Neural progenitor cell (in vitro differentiated cells): ENCODE results near the gene NBEAL1. TPM values are rescaled to one million over a fixed set of nuclear protein-coding genes. Genes with fewer than 3 reads are reported as not detected.
A peak's percentile ranks its signal among the peaks of the same experiment; 100 is the strongest.
"Not testable (repeated sequence)": the region's sequence is repeated elsewhere in the genome, so short reads cannot be mapped to it uniquely, and the experiment has no call there.

Source experiments
- DNase-seq: peaks from one replicate; pipeline ENCODE4 v3.0.0-alpha.2; 2016; ENCODE audit warnings: low spot score
- H2AFZ ChIP-seq: fragments of 200-600 bp; sonication (generic); replicated peaks from 2 replicates; pipeline ENCODE4 v1.6.1; 2016; ENCODE audit warnings: antibody characterized with exemption
- H3F3A ChIP-seq: fragments of 200-600 bp; sonication (generic); 2 replicates; pipeline ENCODE4 v1.6.1; 2016; ENCODE audit warnings: antibody characterized with exemption, low read depth
- H3K27ac ChIP-seq: fragments of 200-600 bp; sonication (generic); 2 replicates; pipeline ENCODE4 v1.5.1; 2016; ENCODE audit warnings: mild to moderate bottlenecking
- H3K27me3 ChIP-seq: fragments of 200-600 bp; sonication (generic); 2 replicates; pipeline ENCODE4 v1.6.1; 2016; ENCODE audit warnings: mild to moderate bottlenecking, moderate library complexity
- H3K36me3 ChIP-seq: fragments of 200-600 bp; sonication (generic); 2 replicates; pipeline ENCODE4 v1.5.1; 2016
- H3K4me1 ChIP-seq: fragments of 200-600 bp; sonication (generic); 2 replicates; pipeline ENCODE4 v1.6.1; 2016; ENCODE audit warnings: mixed run types
- H3K4me2 ChIP-seq: fragments of 200-600 bp; sonication (generic); 2 replicates; pipeline ENCODE4 v1.6.1; 2016
- H3K4me3 ChIP-seq: fragments of 200-600 bp; sonication (generic); 2 replicates; pipeline ENCODE4 v1.5.1; 2016
- H3K79me2 ChIP-seq: fragments of 200-600 bp; sonication (generic); 2 replicates; pipeline ENCODE4 v1.6.1; 2016; ENCODE audit warnings: low read depth
- H3K9ac ChIP-seq: fragments of 200-600 bp; sonication (generic); 2 replicates; pipeline ENCODE4 v1.6.1; 2016
- H3K9me3 ChIP-seq: fragments of 200-600 bp; sonication (generic); 2 replicates; pipeline ENCODE4 v1.5.1; 2016; ENCODE audit warnings: low read depth
- H4K20me1 ChIP-seq: fragments of 200-600 bp; sonication (generic); 2 replicates; pipeline ENCODE4 v1.6.1; 2016; ENCODE audit warnings: low read depth
- H3K27ac Mint-ChIP-seq: 3 replicates; pipeline ENCODE4 v1.8.0; 2021; ENCODE audit warnings: mixed read lengths
- H3K27me3 Mint-ChIP-seq: 2 replicates; pipeline ENCODE4 v1.8.0; 2022; ENCODE audit warnings: low read depth, mild to moderate bottlenecking, inconsistent platforms, moderate library complexity, mixed read lengths; ENCODE audit not compliant: insufficient read depth
- H3K36me3 Mint-ChIP-seq: 3 replicates; pipeline ENCODE4 v1.8.0; 2021; ENCODE audit warnings: mixed read lengths
- H3K4me1 Mint-ChIP-seq: 3 replicates; pipeline ENCODE4 v1.8.0; 2021; ENCODE audit warnings: mixed read lengths
- H3K4me3 Mint-ChIP-seq: 3 replicates; pipeline ENCODE4 v1.8.0; 2021; ENCODE audit warnings: mild to moderate bottlenecking, moderate library complexity, mixed read lengths
- H3K9me3 Mint-ChIP-seq: 3 replicates; pipeline ENCODE4 v1.8.0; 2020; ENCODE audit warnings: mixed read lengths
- CTCF ChIP-seq: fragments of 200-600 bp; sonication (generic); IDR thresholded peaks from 2 replicates; pipeline ENCODE4 v1.5.1; 2017; ENCODE audit warnings: antibody characterized with exemption, mild to moderate bottlenecking
- EZH2 ChIP-seq: fragments of 200-600 bp; sonication (generic); IDR thresholded peaks from 2 replicates; pipeline ENCODE4 v1.6.1; 2017; ENCODE audit warnings: antibody characterized with exemption, mild to moderate bottlenecking, moderate library complexity
- EZH2phosphoT487 ChIP-seq: fragments of 200-600 bp; sonication (generic); IDR thresholded peaks from 2 replicates; pipeline ENCODE4 v1.6.1; 2017; ENCODE audit warnings: antibody characterized with exemption
- total RNA-seq: library from RNA; depleted of rRNA; stranded (reverse); fragments of >200 nt; gene quantifications from 2 replicates; pipeline ENCODE4 v1.2.3, GENCODE V29; 2015; ENCODE audit warnings: low replicate concordance

NBEAL1 gene
- total RNA-seq, 1 donor from 2014 or later, result 10.3 TPM

- H3K4me3 ChIP-seq, result no peak overlapping the region
- Mint-ChIP-seq H3K4me1 (no peaks in the 10 kb centered on the region), H3K27me3 (peaks cover 3% of the 10 kb centered on the region), H3K4me3 (no peak overlapping the region), H3K27ac (no peak overlapping the region), H3K9me3 (no peaks in the 10 kb centered on the region), H3K36me3 (peaks cover 14% of the 10 kb centered on the region)
- H3K9ac ChIP-seq, result no peak overlapping the region
- H2AFZ ChIP-seq, result no peak overlapping the region
- no peak overlapping the region for H3K4me2 ChIP-seq
- no peaks in the 10 kb centered on the region for H3F3A ChIP-seq
- no peaks in the 10 kb centered on the region for H3K4me1 ChIP-seq
- no peak for DNase-seq
- H3K9me3 ChIP-seq, result no peaks in the 10 kb centered on the region
- H4K20me1 ChIP-seq, result no peaks in the 10 kb centered on the region
- TF ChIP-seq CTCF (peak; percentile 36), EZH2 (no peak)
- no peaks in the 10 kb centered on the region for H3K36me3 ChIP-seq
- H3K27me3 ChIP-seq, result no peaks in the 10 kb centered on the region
- H3K27ac ChIP-seq, result no peak overlapping the region
- no peaks in the 10 kb centered on the region for H3K79me2 ChIP-seq
These were observed 83.1 kb downstream of the NBEAL1 start for GRCh38 chr2:203097735-203098134.

- Mint-ChIP-seq H3K36me3 (peaks cover 28% of the 10 kb centered on the region), H3K9me3 (peaks cover 14% of the 10 kb centered on the region)
- H4K20me1 ChIP-seq, H3K4me2 ChIP-seq, H3K36me3 ChIP-seq, H3K27ac Mint-ChIP-seq, H3K4me1 Mint-ChIP-seq, H3F3A ChIP-seq, H2AFZ ChIP-seq, H3K27me3 ChIP-seq, H3K79me2 ChIP-seq, H3K27ac ChIP-seq, H3K27me3 Mint-ChIP-seq, DNase-seq, H3K9me3 ChIP-seq, H3K4me3 ChIP-seq, H3K4me3 Mint-ChIP-seq, H3K4me1 ChIP-seq, H3K9ac ChIP-seq: not testable (repeated sequence)
These were observed 87.7 kb downstream of the NBEAL1 start for GRCh38 chr2:203102357-203102756.

- Histone ChIP-seq H3K9me3 (no peaks in the 10 kb centered on the region), H2AFZ (no peak overlapping the region), H3K4me3 (no peak overlapping the region), H3K4me2 (no peak overlapping the region), H3K79me2 (no peaks in the 10 kb centered on the region), H3K9ac (no peak overlapping the region), H3K27ac (no peak overlapping the region), H3K36me3 (no peaks in the 10 kb centered on the region), H3K27me3 (no peaks in the 10 kb centered on the region), H3K4me1 (no peaks in the 10 kb centered on the region), H4K20me1 (no peaks in the 10 kb centered on the region), H3F3A (no peaks in the 10 kb centered on the region)
- no peak overlapping the region for H3K27ac Mint-ChIP-seq
- peaks cover 34% of the 10 kb centered on the region for H3K36me3 Mint-ChIP-seq
- H3K4me1 Mint-ChIP-seq, result no peaks in the 10 kb centered on the region
- peaks cover 14% of the 10 kb centered on the region for H3K9me3 Mint-ChIP-seq
- no peak overlapping the region for H3K4me3 Mint-ChIP-seq
- peaks cover 3% of the 10 kb centered on the region for H3K27me3 Mint-ChIP-seq
- no peak for TF ChIP-seq CTCF
- TF ChIP-seq EZH2, result no peak
- no peak for TF ChIP-seq EZH2phosphoT487
- no peak for DNase-seq
These were observed 89.6 kb downstream of the NBEAL1 start for GRCh38 chr2:203104273-203104672.

GRCh38 chr2:203105996-203106395 is 91.3 kb downstream of the NBEAL1 start:
- Histone ChIP-seq H3K4me2 (no peak overlapping the region), H3K9ac (no peak overlapping the region), H3K27ac (no peak overlapping the region), H4K20me1 (no peaks in the 10 kb centered on the region), H3K4me1 (no peaks in the 10 kb centered on the region), H3K36me3 (no peaks in the 10 kb centered on the region), H3F3A (no peaks in the 10 kb centered on the region), H3K27me3 (no peaks in the 10 kb centered on the region), H2AFZ (no peak overlapping the region), H3K79me2 (no peaks in the 10 kb centered on the region), H3K9me3 (no peaks in the 10 kb centered on the region), H3K4me3 (no peak overlapping the region)
- DNase-seq, result no peak
- no peak overlapping the region for H3K27ac Mint-ChIP-seq
- peaks cover 14% of the 10 kb centered on the region for H3K9me3 Mint-ChIP-seq
- peaks cover 28% of the 10 kb centered on the region for H3K36me3 Mint-ChIP-seq
- TF ChIP-seq CTCF, result no peak
- no peak for TF ChIP-seq EZH2phosphoT487
- TF ChIP-seq EZH2, result no peak
- H3K4me3 Mint-ChIP-seq, result no peak overlapping the region
- no peaks in the 10 kb centered on the region for H3K27me3 Mint-ChIP-seq
- H3K4me1 Mint-ChIP-seq, result no peaks in the 10 kb centered on the region

GRCh38 chr2:203110496-203110895 is 95.8 kb downstream of the NBEAL1 start:
- DNase-seq, H3F3A ChIP-seq, H3K27ac Mint-ChIP-seq, H3K4me1 Mint-ChIP-seq, H3K4me3 Mint-ChIP-seq, H3K4me2 ChIP-seq, H3K9ac ChIP-seq, H3K9me3 ChIP-seq, H3K27me3 Mint-ChIP-seq, H3K4me3 ChIP-seq, H4K20me1 ChIP-seq, H3K27me3 ChIP-seq, H3K9me3 Mint-ChIP-seq, H2AFZ ChIP-seq, H3K4me1 ChIP-seq, H3K27ac ChIP-seq, H3K79me2 ChIP-seq: not testable (repeated sequence)
- peaks cover 15% of the 10 kb centered on the region for H3K36me3 Mint-ChIP-seq
- peaks cover 12% of the 10 kb centered on the region for H3K36me3 ChIP-seq
